NCI-H2227 treated with DMSO at 0.1 percent for 48 hours (cell line): ENCODE data around the gene CEP112.
"Not testable (repeated sequence)": the region's sequence is repeated elsewhere in the genome, so short reads cannot be mapped to it uniquely, and the experiment has no call there.

Experiments
- DNase-seq: peaks from one replicate; lab custom pipeline; 2025; lab: John Stamatoyannopoulos, UW

CEP112 gene

GRCh38 chr17:65776890-65777289 lies 415.0 kb downstream of the CEP112 start:
- no peak for DNase-seq

- DNase-seq, result no peak
Measured at GRCh38 chr17:65774787-65775186, 417.1 kb downstream of the CEP112 start.

GRCh38 chr17:65772989-65773388 lies 418.9 kb downstream of the CEP112 start:
- DNase-seq, result no peak

DNA sequence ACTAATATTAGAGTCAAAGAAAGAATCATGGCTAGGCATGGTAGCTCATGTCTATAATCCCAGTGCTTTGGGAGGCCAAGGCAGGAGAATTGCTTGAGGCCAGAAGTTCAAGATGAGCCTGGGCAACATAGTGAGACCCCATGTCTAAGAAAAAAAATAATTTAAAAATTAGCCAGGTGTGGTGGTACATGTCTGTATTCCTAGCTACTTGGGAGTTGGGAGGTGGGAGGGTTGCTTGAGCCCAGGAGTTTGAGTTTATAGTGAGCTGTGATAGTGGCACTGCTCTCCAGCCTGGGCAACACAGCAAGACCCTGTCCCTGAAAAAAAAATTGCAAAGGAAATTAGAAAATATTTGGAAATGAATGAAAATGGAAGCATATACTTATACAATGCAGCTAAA lies 420.2 kb downstream of the CEP112 start:
- no peak for DNase-seq

- DNase-seq, result no peak
Measured at GRCh38 chr17:65763786-65764185, 428.1 kb downstream of the CEP112 start.

DNA sequence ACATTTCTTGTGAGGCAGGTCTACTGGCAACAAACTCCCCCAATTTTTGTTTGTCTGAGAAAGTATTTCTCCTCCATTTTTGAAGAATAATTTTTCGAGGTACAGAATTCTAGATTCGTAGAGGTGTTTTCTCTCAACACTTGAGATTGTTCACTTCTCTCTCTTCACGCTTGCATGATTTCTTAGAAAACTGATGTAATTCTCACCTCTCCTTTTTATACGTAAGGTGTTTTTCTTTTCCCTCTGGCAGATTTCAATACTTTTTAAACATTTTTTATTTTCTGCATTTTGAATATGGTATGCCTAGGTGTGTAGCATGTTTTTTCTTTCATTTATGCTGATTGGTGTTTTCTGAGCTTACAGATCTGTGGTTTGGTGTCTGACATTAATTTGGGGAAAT lies 429.0 kb downstream of the CEP112 start:
- no peak for DNase-seq

- no peak for DNase-seq
Measured at GRCh38 chr17:65759532-65759931, 432.4 kb downstream of the CEP112 start.

DNA sequence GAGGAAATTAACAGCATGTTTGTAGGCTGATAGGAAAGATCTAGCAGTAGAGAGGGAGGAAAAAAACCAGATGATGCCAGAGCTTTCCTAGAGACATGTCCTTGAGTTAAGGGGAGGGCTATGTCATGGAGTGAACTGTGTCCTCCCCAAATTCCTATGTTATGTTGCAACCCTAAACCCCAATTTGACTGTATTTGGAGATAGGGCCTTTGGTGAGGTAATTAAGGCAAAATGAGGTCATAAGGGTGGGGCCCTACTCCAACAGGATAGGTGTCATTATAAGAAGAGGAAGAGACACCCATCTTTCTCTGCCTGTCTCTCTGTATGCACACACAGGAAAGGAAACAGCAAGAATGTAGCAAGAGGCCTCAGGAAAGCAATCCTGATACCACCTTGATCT lies 435.2 kb downstream of the CEP112 start:
- no peak for DNase-seq

DNA sequence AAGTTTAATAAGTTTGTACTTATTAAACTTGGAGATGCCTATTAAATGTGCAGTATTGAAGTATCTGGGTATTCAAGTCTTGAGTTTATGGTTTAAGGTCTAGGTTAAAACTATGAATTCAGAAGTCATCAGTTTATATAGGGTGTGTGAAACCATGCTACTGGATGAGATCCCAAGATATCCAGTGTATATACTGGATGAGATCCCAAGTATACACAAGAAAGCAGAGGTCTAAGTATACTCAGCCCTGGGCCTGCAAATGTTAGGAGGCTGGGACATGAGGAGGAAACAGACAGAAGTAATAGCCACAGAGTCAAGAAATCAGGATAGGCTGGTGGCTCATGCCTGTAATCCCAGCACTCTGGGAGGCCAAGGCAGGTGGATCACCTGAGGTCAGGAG lies 436.1 kb downstream of the CEP112 start:
- DNase-seq, result no peak

GRCh38 chr17:65754630-65755029 lies 437.3 kb downstream of the CEP112 start:
- DNase-seq, result no peak

DNA sequence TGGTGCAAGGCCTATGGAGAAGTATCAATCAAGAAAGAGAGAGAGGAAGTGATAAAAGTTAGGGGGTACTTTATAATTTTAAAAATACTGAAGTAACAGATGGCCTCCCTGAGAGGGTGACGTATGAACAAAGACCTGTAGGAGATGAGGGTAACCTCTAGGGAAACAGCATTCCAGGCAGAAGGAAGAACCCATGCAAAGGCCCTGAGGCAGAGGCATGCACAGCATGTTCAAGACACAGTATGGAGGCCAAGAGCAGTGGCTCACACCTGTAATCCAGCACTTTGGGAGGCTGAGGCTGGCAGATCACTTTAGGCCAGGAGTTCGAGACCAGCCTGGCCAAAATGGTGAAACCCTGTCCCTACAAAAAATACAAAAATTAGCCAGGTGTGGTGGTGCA lies 437.9 kb downstream of the CEP112 start:
- no peak for DNase-seq

GRCh38 chr17:65753348-65753747 lies 438.6 kb downstream of the CEP112 start:
- no peak for DNase-seq

GRCh38 chr17:65751263-65751662 lies 440.7 kb downstream of the CEP112 start:
- DNase-seq, result no peak

DNA sequence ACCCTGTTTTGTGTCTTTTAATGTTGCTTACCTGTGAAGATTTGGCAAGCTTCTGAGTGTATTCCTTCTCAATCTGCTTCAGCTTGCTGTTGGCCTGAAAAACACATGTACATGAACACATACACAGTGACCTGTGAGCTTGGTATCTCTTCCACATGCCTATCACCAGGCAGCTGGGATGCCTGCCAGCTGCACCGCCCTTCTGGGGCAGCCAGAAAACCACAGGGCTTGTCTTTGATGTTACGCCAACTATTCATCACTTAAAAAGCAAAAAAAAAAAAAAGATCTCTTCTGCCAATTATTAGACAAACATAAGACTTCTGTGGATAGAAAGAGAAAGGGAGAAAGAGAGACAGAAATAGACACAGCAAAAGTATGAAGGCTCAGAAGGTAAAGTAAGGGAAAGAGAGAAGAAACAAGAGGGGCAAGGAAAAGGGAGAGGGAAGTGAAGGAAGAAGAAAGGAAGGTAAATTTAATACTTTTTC lies 441.3 kb downstream of the CEP112 start:
- peak; percentile 56 for DNase-seq

- no peak for DNase-seq
Measured at GRCh38 chr17:65750166-65750565, 441.8 kb downstream of the CEP112 start.

- no peak for DNase-seq
Measured at GRCh38 chr17:65749479-65749878, 442.5 kb downstream of the CEP112 start.

GRCh38 chr17:65745241-65745640 lies 446.7 kb downstream of the CEP112 start:
- DNase-seq, result no peak

- DNase-seq, result no peak
Measured at GRCh38 chr17:65743308-65743655, 448.7 kb downstream of the CEP112 start.

- no peak for DNase-seq
Measured at GRCh38 chr17:65742403-65743307, 449.3 kb downstream of the CEP112 start.

DNA sequence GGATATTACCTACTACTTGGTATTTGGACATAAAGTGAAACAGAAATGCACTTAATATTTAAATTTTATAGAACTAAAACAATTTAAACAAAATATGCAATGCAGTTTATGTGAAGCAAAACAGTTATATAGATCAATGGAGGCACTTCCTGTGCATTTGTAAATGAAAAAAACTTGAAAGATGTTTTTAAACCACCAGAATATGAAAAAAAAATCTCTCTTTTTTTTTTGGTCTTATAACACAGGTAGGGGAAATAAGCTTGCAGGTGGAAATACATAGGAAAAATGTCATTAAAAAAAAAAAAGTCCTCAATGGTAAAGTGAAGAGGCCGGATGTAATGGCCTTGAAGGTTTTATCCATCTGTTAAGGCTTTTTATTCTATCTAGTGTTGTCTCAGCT lies 450.2 kb downstream of the CEP112 start:
- no peak for DNase-seq

DNA sequence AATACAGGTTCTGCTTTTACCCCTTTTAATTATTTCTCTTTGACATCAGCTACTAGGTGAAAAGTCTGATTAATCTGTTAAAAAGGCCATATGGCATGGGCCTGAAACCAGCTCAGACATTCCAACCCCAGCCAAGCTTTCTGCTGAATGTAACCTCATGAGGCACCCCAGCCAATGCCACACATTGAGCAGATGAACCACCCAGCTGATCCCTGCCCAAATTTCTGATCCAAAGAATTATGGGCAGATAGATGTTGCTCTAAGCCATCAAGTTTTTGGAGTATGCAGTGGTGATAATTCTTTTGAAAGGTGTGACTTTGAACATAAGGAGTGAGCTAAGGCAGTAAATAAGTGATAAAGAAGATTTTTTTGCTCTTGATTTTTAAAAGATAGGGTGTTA lies 452.9 kb downstream of the CEP112 start:
- no peak for DNase-seq

DNA sequence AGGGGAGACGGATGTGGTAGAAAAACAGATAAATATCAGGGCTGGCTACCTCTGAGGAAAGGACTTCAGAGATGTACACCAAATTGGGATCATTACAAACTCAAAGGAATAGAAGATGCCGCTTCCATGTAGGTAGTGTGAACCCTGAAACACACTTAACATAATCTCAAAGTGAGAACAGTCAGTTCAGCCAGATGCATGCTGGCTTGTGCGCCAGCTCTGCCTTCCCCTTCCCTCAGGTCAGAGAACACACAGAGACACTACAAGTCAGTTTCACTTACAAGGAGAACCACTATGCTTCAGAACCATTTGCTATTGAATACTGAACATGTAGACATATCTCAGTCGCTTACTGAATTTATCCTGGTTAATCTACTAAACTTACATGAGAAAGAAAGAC lies 454.5 kb downstream of the CEP112 start:
- no peak for DNase-seq

DNA sequence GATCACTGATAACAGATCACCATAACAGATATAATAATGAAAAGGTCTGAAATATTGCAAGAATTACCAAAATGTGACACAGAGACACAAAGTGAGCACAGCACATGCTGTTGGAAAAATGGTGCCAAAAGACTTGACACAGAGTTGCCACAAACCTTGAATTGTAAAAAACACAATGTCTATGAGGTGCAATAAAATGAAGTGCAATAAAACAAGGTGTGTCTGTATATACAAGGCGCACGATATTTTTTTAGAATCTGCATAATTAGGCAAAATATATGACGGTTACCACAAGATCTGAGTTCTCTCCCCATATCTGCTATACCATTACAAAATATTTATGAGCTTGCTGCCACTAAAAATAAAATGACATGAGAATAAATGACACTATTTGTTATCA lies 458.6 kb downstream of the CEP112 start:
- no peak for DNase-seq

GRCh38 chr17:65732667-65733066 lies 459.3 kb downstream of the CEP112 start:
- not testable (repeated sequence) for DNase-seq
